ENCODE data around the gene PPP4R2.
"Not testable (repeated sequence)": the region's sequence is repeated elsewhere in the genome, so short reads cannot be mapped to it uniquely, and the experiment has no call there.

PPP4R2 gene

DNA sequence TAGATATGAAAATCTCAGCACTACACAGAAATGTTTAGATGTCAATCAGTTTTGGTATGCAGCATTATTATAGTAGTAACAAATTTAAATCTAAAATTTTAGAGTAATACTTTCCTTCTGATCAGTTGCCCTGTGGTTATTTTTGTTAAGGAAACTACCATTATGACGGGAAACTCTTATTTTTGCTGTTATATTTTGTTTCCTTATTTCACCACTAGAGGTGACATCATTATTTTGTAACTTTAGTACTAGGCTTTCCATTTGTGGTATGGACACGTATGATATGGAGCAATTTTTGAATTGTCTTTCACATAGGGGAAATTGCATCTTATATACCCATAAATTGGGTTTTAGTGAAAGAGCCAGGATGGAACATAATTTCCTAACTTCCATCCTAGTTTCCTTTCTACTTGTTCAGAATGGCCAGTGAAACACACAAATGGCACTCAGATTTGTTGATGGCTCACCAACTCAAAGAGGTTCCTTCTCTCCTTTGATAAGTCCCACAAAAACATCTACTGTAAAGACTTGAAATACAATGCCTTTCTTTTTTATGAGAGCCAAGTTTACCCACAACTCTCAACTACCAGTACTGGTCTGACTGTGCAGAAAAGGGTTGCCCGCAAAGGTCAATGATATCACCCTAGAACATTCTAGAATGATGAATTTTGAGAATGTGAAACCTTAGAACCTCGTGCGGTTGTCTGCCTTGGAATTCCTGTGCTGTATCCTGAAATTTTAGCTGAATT is 19.4 kb upstream of the PPP4R2 start:
- DNase-seq (ENCODE audit: low spot score), result no peak

DNA sequence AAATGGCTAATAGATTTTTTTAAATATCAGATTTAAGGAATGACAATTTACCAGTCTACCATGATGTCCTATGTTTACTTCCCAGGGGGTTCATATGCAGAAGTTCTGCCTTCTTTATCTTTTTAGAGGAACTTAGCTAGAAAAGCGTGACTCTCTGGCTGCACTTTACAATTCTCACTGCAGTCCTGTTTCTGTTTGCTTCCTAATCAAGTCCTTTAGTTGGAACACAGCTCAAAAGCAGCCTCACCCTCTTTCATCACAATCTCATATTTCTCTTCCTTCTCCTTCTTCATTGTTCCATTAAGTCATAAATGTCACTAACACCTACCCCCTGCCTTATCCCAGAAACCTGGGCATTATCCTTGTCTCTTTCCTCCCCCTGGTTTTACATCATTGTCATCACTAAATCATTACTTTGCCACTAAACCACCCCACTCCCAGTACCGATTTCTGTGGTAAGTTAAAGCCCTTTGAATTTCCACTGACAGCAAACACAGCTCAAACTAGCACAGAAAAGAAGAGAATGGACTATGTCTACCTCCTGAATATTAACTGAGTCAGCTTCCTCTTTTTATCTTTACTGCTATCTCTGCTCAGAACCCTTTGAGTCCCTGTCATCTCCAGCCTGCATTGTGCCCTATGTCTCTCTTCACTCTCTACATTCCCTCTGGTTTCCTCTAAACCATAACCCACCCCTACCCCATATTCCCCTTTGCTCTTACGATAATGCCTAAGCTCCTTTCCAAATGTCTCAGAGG is 13.8 kb upstream of the PPP4R2 start:
- DNase-seq (ENCODE audit: low spot score), result no peak

DNA sequence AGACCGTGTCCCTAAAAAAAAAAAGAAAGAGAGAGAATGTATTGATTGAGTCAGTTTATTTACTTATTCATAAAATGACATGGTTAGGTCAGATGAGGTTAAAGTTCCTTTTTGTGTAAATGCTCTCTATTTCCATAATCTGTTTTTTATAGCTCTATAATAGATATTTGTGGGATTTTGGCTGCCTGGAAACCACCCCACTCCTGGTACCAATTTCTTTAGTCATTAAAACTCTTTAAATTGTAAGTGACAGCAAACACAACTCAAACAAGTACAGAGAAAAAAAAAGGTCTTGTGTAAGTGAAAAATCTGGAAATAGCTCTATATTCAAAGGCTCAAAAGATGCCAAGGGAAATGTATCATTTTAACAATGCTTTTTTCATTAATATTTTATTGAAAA is 11.0 kb upstream of the PPP4R2 start:
- no peak for DNase-seq (ENCODE audit: low spot score)

DNA sequence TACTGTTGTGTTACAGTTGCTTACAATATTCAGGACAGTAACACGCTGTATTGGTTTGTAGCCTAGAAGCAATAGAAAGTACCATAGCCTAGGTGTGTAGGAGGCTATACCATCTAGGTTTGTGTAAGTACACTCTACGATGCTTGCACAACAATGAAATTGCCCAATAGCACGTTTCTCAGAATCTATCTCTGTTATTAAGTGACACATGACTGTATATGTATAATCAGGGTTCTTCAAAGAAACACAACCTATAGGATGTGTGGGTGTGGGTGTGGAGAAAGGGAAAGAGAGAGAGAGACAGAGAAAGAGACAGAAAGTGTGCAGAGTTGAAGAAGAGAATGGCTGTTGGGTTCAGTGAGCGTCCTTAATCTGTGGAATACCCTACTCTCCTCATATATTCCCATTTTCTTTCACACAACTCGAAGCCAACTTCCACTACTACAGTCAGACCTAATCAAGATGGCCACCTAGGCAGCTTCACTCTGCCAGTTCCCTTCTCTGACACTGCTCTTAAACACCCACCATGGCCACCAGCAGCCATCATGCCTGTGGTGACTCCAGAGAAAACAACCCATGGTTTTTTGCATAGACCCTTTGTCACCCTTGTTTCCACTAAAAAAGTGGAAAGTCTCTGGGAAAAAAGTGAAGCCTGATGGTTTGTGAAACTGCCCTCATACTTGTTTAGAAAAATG is 5.8 kb upstream of the PPP4R2 start:
- no peak for DNase-seq (ENCODE audit: low spot score)

DNA sequence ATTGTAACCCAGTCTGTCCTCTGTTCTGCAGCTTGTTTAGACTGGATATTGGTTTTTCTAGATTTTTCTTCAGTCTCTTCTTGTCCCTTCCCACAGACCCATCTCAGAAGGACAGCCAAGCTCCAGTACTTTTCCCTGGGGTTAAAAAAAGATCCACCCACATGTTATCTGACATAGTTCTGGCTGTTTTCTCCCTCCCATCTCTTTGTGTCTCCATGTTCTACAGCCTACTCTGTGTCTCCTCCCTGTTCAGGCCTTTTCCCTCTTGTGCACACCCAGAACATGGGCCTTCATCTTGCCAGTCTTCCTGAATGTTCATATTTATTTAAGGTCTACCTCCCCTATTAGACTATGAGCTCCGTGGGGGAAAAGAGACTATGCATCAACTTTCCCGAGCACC is 5.1 kb upstream of the PPP4R2 start:
- DNase-seq (ENCODE audit: low spot score), result no peak

DNA sequence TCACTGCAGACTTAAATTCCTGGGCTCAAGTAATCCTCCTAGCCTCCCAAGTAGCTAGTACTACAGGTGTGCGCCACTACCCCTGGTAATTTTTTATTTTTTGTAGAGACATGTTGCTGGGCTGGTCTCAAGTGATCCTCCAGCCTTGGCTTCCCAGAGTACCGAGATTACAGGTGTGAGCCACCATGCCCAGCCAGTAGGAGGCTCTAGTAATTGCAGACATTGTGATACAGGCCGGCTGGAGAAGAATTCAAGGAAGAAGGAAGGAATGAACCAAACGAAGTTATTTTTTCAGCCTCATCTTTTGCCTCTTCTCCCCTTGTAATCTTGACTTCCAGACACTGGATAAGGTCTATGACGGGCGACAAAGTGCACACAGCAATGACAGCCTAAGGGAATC is 3.2 kb upstream of the PPP4R2 start:
- no peak for DNase-seq (ENCODE audit: low spot score)

DNA sequence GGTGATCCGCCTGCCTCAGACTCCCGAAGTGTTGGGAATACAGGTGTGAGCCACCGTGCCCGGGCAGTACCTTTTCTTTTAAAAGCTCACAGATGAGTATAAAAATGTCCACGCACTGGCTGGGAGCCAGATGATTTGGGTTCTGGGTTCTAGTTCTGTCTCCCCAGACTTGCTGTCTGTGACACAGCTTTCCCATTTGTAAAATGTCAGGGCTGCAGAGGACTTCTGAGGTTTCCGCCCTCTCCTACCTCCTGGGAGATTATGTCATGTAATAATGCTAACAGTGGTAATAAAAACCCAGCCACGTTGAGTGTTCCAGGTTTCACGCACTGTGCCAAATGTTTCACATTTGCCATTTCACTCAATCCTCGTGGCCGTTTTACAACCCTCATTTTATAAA is 1.3 kb upstream of the PPP4R2 start:
- DNase-seq (ENCODE audit: low spot score), result no peak

DNA sequence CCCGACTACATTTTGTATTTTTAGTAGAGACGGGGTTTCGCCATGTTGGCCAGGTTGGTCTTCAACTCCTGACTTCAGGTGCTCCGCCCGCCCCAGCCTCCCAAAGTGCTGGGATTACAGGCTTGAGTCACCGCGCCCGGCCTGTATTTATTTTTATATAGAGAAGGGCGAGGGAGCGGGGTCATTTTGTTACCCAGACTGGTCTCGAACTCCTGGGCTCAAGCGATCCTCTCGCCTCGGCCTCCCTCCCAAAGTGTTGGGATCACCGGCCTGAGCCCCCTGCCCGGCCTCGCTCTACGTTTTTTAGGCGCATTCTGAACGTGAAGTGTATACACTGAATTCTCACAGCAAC is 514 bp upstream of the PPP4R2 start:
- DNase-seq (ENCODE audit: low spot score), result no peak

DNA sequence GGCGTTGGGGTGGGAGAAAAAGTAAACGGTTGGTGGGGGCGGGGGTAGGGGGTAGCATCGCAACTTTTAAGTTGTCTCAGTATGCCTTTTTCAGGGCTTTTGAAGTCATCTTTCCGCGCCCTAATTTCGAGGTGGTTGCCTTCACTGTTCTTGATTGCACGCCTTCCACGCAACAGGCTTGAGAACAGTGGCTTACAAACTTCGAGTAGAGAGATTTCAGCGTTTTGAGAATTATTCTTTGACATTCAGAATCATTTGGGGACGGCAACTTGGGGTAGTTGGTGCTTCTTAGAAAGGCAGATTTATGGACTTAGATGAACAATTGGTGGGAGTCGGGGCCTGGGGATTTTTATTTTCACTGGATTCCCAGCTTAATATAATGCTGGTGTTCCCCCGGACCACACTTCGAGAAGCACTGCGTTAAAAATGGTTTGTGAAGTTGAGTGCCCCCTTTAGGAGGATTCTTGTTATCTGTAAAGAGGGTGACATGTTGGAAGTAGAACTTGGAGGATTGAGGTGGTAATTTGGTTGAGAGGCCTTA is 880 bp downstream of the PPP4R2 start:
- no peak for DNase-seq (ENCODE audit: low spot score)

DNA sequence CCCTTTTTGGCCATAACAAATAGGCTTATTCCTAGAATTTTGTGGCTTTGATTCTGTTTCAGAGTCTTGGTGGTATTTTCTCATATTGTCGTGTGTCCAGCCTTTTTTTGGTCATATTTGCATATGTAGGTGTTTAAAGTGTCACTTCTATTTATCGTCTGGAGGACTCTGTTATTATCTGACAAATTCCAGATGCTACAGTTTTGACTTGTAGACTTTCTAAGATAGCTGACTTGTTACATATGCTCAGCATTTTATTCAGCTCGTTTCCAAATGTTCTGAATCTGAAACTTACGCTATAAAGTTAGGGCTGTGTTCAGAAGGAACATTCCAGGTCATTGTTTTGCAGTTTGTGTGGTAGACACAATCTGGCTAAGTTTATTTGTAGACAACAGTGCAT is 1.9 kb downstream of the PPP4R2 start:
- no peak for DNase-seq (ENCODE audit: low spot score)

DNA sequence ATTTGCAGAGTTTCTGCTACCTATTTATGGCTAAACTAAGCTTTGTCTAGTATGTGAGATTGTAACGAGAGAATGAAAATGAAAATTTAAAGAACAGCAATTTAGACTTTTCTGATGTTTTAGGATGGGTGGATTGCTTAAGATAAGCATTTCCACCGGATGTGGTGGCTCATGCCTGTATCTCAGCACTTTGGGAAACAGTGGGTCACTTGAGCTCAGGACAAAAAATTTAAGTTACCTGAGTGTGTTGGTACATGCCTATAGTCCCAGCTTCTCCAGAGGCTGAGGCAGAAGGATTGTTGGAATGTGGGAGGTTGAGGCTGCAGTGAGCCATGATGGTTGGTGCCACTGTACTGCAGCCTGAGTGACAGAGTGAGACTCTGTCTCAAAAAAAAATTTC is 3.3 kb downstream of the PPP4R2 start:
- DNase-seq (ENCODE audit: low spot score), result no peak

DNA sequence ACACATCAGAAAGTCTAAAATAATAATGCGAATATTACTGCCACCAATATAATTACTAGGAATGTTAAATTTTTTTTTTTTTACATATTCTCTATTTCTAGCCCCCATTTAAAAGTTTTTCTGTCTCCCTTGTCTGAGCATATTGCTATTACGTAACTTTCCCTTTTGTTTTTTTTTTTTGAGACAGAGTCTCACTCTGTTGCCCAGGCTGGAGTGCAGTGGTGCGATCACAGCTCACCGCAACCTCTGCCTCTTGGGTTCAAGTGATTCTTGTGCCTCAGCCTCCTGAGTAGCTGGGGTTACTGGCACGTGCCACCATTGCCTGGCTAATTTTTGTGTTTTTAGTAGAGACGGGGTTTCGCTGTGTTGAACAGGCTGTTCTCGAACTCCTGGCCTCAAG is 6.4 kb downstream of the PPP4R2 start:
- not testable (repeated sequence) for DNase-seq (ENCODE audit: low spot score)

DNA sequence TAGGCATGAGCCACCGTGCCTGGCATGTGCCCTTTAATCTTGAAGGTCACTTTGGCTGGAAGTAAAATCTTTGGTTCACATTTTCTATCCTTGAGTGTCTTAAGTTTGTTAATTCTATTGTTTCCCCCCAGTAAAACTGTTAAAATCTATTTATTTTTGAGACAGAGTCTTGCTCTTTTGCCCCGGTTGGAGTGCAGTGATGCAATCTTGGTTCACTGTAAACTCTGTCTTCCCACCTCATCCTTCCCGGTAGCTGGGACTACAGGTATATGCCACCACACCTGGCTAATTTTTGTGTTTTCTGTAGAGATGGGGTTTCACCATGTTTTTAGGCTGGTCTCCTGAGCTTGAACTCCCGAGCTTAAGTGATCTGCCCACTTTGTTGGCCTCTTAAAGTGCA is 7.7 kb downstream of the PPP4R2 start:
- DNase-seq (ENCODE audit: low spot score), result no peak

DNA sequence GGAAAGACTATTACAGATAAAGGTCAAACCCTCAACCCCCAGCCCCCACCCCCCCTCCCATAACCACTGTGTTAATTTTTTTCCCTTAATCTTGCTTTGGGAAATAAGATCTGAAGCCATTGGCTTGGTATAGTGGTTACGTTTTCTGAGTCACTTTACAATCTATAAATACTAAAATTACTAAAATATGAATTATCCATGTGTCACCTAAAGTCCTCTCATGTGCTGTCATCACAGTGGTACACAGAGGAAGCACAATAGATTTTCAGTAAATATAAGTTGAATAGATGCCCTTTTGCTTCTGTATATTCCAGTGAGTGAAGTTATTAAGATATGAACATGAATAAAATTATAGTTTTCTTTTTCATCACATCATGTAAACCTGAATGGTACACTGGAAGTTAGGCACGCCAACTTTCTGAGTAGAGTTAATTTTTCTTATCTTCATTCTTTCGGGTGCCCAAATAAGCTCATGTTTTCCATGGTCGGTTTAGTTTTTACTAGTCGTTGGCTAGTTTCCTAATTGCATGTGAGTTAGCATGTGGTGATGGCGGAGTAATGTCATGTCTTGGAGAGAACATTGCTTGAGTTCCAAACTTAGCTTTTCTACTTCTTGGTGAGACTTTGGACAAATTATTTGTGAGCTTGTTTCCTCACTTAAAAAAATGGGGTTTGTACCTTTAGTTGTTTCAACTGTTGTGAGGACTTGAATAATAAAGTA is 11.5 kb downstream of the PPP4R2 start:
- no peak for DNase-seq (ENCODE audit: low spot score)

DNA sequence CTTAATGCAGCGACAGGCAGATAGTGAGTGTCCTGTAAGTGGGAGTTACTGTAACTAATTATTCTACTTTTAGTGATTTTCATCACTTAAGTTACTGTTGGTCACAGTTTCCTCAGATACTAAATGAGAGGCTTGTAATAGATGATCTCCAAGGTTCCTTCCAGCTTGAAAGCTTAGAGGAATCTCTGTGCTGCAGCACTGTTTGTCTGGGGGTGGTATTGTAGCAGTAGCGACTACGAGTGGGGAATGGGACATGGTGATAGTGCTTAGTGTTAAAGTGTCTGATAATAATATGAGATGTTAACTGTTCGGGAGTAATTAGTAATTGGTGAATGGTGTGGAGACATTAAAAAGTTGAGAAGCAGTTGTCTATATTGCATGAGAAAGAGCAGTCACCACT is 12.4 kb downstream of the PPP4R2 start:
- no peak for DNase-seq (ENCODE audit: low spot score)

DNA sequence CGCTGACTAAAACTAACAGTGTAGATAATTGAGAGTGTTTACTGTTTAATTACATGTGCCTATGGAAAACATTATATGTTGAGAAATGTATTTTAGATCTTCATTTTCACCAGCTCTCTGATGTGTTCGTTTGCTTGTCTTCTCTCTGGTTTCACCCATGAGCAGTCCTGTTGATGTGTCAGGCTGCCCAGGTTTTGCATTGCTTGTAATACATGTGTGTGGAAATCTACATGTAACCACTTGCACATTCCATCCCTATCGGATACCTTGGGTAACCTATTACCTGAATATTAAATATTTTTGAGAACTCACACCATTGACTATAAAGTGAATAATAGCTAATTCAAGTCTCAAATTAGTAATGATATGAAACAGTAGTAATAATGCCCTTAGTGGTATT is 13.1 kb downstream of the PPP4R2 start:
- no peak for DNase-seq (ENCODE audit: low spot score)

DNA sequence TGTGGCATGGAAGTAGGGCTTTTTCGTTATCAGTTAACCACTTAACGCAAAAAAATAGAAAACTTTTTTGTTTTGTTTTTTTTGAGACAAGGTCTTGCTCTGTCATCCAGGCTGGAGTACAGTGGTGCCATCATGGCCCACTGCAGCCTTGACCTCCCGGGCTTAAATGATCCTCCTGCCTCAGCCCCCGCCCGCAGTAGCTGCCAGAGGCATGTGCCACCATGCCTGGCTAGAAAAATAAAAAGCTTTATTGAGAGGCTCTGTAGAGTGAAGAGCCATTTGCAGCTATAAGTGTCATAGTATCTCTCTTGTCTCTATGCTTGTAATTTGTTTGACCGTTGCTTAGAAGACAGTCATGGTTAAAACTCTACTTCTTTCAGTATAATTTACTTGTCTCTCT is 13.5 kb downstream of the PPP4R2 start:
- no peak for DNase-seq (ENCODE audit: low spot score)

DNA sequence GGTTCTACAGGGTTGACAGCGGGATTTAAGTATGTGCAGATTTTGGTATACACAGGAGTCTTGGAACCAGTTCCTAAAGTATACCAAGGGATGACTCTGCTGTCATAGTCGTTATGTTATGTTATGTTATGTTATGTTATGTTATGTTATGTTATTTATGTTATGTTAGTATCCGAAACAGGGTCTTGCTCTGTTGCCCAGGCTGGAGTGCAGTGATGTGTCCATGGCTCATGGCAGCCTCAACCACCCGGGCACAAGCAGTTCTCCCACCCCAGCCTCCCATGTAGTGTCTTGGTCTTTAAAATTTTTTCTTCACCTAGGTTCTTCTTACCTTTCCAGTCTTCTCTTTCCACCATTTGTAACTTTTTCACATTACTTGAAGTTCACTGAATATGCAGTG is 21.7 kb downstream of the PPP4R2 start:
- DNase-seq (ENCODE audit: low spot score), result no peak

DNA sequence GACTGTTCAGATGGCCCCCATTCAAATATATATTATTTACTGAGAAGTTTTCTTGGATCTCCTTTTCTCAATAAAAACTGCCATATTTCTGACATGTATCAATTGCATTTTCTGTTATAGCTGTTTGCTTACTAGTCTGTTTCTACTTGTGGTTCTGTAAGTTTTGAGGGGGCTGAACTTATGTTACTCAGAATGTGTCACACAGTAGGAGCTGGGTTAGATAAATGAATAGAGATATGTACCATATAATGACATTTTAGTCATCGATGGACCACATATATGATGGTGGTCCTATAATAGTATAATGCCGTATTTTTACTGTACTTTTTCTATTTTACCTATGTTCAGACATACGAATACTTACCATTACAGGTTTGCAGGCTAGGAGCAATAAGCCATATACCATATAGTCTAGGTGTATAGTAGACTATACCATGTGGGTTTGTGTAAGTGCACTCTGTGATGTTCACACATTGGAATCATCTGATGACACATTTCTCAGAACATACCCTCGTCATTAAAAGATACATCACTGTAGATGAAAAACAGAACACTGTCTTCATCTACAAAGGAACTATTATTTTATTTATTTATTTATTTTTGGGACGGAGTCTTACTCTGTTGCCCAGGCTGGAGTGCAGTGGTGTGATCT is 22.3 kb downstream of the PPP4R2 start:
- DNase-seq (ENCODE audit: low spot score), result no peak

DNA sequence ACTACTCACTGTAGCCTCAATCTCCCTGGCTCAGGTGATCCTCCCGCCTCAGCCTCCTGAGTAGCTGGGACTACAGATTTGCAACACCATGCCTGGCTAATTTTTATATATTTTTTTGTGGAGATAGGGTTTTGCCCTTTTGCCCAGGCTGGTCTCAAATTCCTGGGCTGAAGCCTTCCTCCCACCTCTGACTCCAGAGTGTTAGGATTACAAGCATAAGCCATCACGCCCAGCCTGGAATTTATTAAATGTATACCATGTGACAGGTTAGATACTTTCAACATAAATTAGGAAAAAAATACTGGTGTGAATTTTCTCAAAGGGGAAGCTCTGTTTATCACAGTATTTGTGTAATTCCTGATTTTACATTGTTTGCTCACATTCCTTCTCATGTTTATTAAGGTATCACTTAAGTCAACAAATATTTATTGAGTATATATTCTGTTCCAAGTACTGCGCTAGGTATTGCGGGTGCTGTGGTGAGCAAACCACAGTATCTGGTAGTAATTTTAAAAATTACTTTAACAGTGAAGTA is 24.8 kb downstream of the PPP4R2 start:
- no peak for DNase-seq (ENCODE audit: low spot score)

DNA sequence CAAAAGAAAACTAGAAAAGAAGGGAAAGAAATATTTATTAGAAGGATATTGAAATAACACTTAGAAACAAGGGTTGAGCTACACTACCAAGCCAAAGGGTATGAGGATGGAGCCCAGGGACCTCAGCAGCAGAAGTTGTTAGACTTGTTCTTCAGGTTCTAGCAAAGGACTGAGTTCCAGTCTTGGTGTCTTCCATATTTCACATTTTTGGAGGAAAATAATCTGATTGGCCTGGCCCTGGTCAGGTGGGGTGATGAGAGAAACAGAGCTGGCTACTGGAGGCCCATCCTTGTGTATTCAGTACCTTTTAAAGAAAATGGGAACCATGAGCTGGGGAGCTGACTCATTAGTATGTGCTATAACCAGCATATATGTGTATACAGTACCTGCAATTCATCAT is 28.2 kb downstream of the PPP4R2 start:
- DNase-seq (ENCODE audit: low spot score), result no peak
